Activated naive CD4-positive, alpha-beta T cell treated with anti-CD3 and anti-CD28 coated beads, Interleukin-2, amount 10 ng/mL, durations not matched to agents 7 days and 5 days (primary cell): ENCODE results near the gene LOXL4.
A peak's percentile ranks its signal among the peaks of the same experiment; 100 is the strongest.

Experiments used
- CTCF ChIA-PET: fragments of 350-600 bp; sonication (Branson Sonifier 250); formaldehyde crosslinking; loops from one replicate; lab custom pipeline; 2021; ENCODE audit warnings: antibody characterized with exemption; lab: Charles Lee
- DNase-seq: peaks from one replicate; pipeline ENCODE4 v3.0.0-alpha.2; 2020
- H3K27ac Mint-ChIP-seq: one replicate; pipeline ENCODE4 v1.8.0; 2021; ENCODE audit warnings: mild to moderate bottlenecking, moderate library complexity, mixed read lengths
- H3K27me3 Mint-ChIP-seq: one replicate; pipeline ENCODE4 v1.8.0; 2021; ENCODE audit warnings: mild to moderate bottlenecking, mixed read lengths
- H3K36me3 Mint-ChIP-seq: one replicate; pipeline ENCODE4 v1.8.0; 2021; ENCODE audit warnings: mixed read lengths
- H3K4me1 Mint-ChIP-seq: one replicate; pipeline ENCODE4 v1.8.0; 2021; ENCODE audit warnings: mixed read lengths
- H3K4me3 Mint-ChIP-seq: one replicate; pipeline ENCODE4 v1.8.0; 2021; ENCODE audit warnings: mild to moderate bottlenecking, moderate library complexity, mixed read lengths
- H3K9me3 Mint-ChIP-seq: one replicate; pipeline ENCODE4 v1.8.0; 2021; ENCODE audit warnings: mixed read lengths

Gene LOXL4

GRCh38 chr10:98267894-98268693 lies at the start of gene LOXL4:
TSS of gene LOXL4 (minus strand) at chr10:98268194. CDS start at chr10:98263019, 5,175 bp downstream.
- Mint-ChIP-seq H3K36me3 (no peaks in the 10 kb centered on the region), H3K27ac (no peak within 1 kb of the TSS), H3K4me1 (peaks cover 2% of the 10 kb centered on the region), H3K9me3 (no peaks in the 10 kb centered on the region), H3K4me3 (peak within 1 kb of the TSS; percentile 5), H3K27me3 (peaks cover 77% of the 10 kb centered on the region)
- CTCF ChIA-PET = interaction anchor here (0.8 to 1.1 kb wide), 2 partner anchors 227 to 232 kb away, joined by 3 read pairs; no protein-coding TSS in a partner anchor
- DNase-seq = no peak

GRCh38 chr10:98316661-98317060 lies 48.7 kb upstream of the LOXL4 start:
- no peak overlapping the region for H3K27ac Mint-ChIP-seq
- H3K9me3 Mint-ChIP-seq = no peaks in the 10 kb centered on the region
- peaks cover 37% of the 10 kb centered on the region for H3K27me3 Mint-ChIP-seq
- DNase-seq = no peak
- CTCF ChIA-PET = no interaction called here
- H3K36me3 Mint-ChIP-seq = no peaks in the 10 kb centered on the region
- no peak overlapping the region for H3K4me3 Mint-ChIP-seq
- no peaks in the 10 kb centered on the region for H3K4me1 Mint-ChIP-seq

- Mint-ChIP-seq H3K27me3 (peaks cover 42% of the 10 kb centered on the region), H3K4me1 (no peaks in the 10 kb centered on the region), H3K27ac (no peak overlapping the region), H3K36me3 (no peaks in the 10 kb centered on the region), H3K9me3 (no peaks in the 10 kb centered on the region), H3K4me3 (no peak overlapping the region)
- DNase-seq = no peak
- CTCF ChIA-PET = no interaction called here
Observed at GRCh38 chr10:98316170-98316569, 48.2 kb upstream of the LOXL4 start.

DNA sequence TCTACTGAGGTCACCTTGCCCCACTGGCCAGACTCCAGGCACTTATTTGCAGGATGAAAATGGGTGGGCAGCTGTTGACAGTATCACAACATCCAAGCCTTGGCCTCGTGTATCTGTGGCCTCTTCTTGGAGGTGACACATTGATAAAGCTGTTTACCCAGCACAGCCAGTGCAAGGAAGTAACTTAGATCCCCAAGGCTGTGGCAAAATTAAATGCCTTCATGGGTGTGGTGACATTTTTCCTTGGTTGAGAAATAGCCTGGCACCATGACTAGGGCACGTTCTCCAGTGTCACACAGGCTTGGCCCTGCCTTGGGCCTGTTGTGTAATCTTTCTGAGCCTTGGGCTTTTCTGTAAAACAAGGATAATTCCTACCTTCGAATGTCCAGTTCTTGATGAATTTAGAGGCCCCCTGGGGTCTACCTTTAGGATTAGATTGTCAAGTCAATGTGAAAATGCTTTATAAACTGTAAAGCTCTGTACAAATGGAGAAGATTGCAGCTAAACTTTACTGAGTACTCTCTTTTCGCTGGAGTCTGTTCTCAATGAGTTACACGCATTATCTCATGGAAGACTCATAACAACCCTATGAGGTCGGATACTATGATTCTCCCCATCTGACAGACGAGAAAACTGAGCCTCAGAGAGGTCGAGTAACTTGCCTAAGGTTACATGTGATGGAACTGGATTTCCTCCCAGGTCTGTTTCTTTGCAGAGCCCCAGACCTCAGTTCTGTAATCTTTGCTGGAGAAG lies 46.7 kb upstream of the LOXL4 start:
- Mint-ChIP-seq H3K27ac (no peak overlapping the region), H3K27me3 (peaks cover 51% of the 10 kb centered on the region), H3K4me3 (no peak overlapping the region), H3K4me1 (no peaks in the 10 kb centered on the region), H3K36me3 (no peaks in the 10 kb centered on the region), H3K9me3 (no peaks in the 10 kb centered on the region)
- DNase-seq = no peak
- CTCF ChIA-PET = interaction anchor here (2.1 kb wide), 1 partner anchor 144 kb away, joined by 6 read pairs; no protein-coding TSS in a partner anchor

GRCh38 chr10:98313598-98313997 lies 45.6 kb upstream of the LOXL4 start:
- CTCF ChIA-PET = interaction anchor here (2.1 kb wide), 1 partner anchor 143 kb away, joined by 6 read pairs; no protein-coding TSS in a partner anchor
- Mint-ChIP-seq H3K9me3 (no peaks in the 10 kb centered on the region), H3K36me3 (no peaks in the 10 kb centered on the region), H3K27me3 (peaks cover 61% of the 10 kb centered on the region), H3K4me1 (no peaks in the 10 kb centered on the region), H3K27ac (no peak overlapping the region), H3K4me3 (no peak overlapping the region)
- DNase-seq = no peak

GRCh38 chr10:98312822-98313221 lies 44.8 kb upstream of the LOXL4 start:
- Mint-ChIP-seq H3K4me3 (no peak overlapping the region), H3K27me3 (peaks cover 58% of the 10 kb centered on the region), H3K4me1 (no peaks in the 10 kb centered on the region), H3K36me3 (no peaks in the 10 kb centered on the region), H3K9me3 (no peaks in the 10 kb centered on the region), H3K27ac (no peak overlapping the region)
- DNase-seq = no peak
- CTCF ChIA-PET = interaction anchor here (2.1 kb wide), 1 partner anchor 142 kb away, joined by 6 read pairs; no protein-coding TSS in a partner anchor

GRCh38 chr10:98312349-98312748 lies 44.4 kb upstream of the LOXL4 start:
- H3K27ac Mint-ChIP-seq = no peak overlapping the region

GRCh38 chr10:98310701-98311100 lies 42.7 kb upstream of the LOXL4 start:
- H3K4me1 Mint-ChIP-seq = no peaks in the 10 kb centered on the region
- H3K27me3 Mint-ChIP-seq = peaks cover 51% of the 10 kb centered on the region
- DNase-seq = no peak
- CTCF ChIA-PET = no interaction called here
- H3K9me3 Mint-ChIP-seq = no peaks in the 10 kb centered on the region
- no peak overlapping the region for H3K27ac Mint-ChIP-seq
- no peaks in the 10 kb centered on the region for H3K36me3 Mint-ChIP-seq
- H3K4me3 Mint-ChIP-seq = no peak overlapping the region

More at GRCh38 chr10:98312349-98312748, 44.4 kb upstream of the LOXL4 start:
- H3K4me1 Mint-ChIP-seq = no peaks in the 10 kb centered on the region
- no peak for DNase-seq
- no peaks in the 10 kb centered on the region for H3K9me3 Mint-ChIP-seq
- CTCF ChIA-PET = interaction anchor here (2.1 kb wide), 1 partner anchor 142 kb away, joined by 6 read pairs; no protein-coding TSS in a partner anchor
- H3K27me3 Mint-ChIP-seq = peaks cover 54% of the 10 kb centered on the region
- no peak overlapping the region for H3K4me3 Mint-ChIP-seq
- no peaks in the 10 kb centered on the region for H3K36me3 Mint-ChIP-seq

DNA sequence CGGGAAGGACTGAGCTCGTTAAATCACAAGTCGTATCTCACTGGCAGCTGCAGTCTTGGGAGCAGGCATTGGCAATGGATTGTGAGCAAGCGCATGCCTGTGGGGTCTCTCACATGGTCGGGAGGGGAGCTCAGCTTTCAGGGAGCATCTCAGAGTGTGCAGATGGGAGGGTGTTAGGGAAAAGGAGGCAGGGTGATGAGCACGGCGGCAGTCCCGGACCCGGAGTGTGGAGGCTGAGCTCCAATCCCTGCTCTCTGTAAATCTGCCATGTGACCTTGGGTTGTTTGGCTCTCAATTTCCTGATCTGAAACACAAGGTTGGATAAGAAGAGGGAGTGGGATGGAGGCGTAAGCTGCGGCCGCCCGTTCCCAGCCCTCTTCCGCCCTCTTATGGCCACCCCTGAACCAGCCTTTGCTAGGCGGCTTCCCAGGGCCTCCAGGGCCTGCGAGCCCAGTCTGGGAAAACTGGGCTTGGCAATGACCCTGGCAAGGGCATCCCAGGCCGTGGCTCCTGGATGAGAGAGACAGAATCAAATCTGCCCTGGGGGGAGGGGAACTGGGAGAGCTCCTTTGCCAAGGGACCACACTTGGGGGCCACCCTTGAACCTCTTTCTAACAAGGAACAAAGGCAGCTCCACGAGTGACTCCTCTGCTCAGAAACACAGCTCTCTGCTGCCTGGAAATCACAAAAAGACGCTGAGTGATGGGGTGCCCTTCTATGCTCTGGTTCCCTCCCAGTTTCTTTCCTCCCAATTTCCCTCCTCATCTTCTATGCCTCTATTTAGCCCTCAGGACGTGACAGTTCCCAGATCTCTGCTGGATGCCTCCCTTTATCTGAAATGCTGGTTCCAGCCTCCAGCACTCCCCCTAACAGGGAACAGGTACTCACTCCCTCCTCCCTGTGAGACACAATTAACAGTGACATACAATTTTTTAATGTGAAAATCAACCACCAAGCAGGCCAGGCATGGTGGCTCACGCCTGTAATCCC lies 41.7 kb upstream of the LOXL4 start:
- CTCF ChIA-PET = interaction anchor here (0.5 to 2.1 kb wide), 4 partner anchors 139 to 395 kb away, joined by 3 to 33 read pairs (median 5); no protein-coding TSS in a partner anchor
- Mint-ChIP-seq H3K4me3 (no peak overlapping the region), H3K27ac (no peak overlapping the region), H3K36me3 (no peaks in the 10 kb centered on the region), H3K4me1 (no peaks in the 10 kb centered on the region), H3K27me3 (peaks cover 47% of the 10 kb centered on the region), H3K9me3 (no peaks in the 10 kb centered on the region)
- DNase-seq = peak; percentile 31

- no peak for DNase-seq
- H3K4me3 Mint-ChIP-seq = no peak overlapping the region
- H3K36me3 Mint-ChIP-seq = no peaks in the 10 kb centered on the region
- H3K27ac Mint-ChIP-seq = no peak overlapping the region
- no peaks in the 10 kb centered on the region for H3K9me3 Mint-ChIP-seq
- CTCF ChIA-PET = interaction anchor here (0.5 to 2.1 kb wide), 5 partner anchors 138 to 781 kb away, joined by 3 to 33 read pairs (median 4); no protein-coding TSS in a partner anchor
- no peaks in the 10 kb centered on the region for H3K4me1 Mint-ChIP-seq
- peaks cover 46% of the 10 kb centered on the region for H3K27me3 Mint-ChIP-seq
Observed at GRCh38 chr10:98308669-98309365, 40.8 kb upstream of the LOXL4 start.

DNA sequence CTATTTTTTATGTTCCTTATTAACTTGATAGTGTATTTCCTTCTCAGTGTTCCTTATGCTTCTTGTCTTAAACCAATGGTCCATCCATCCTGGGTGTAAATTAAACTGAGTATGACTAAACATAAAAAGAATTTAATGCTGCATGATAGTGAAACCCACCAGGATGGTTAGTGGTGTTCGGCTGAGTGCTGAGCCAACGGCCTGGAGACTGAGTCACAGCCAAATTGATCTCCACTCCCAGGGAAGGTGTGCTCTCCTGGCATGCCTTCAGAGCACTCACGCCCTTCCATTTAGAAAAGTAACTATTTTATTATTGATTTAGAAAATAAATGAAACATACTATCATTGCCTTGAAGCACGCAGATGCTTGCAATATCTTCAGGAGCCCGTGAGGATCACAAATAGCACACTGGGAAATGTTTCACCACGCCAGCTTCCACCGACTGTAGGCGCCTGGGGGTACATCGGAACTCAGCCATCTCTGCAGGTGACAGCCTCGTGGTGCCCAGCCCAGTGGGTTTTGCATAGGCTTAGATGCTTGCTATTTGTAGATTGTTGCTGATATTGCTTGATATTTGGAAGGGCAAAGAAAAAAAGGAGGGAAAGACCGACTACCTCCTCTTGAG lies 40.0 kb upstream of the LOXL4 start:
- no peaks in the 10 kb centered on the region for H3K9me3 Mint-ChIP-seq
- no peaks in the 10 kb centered on the region for H3K4me1 Mint-ChIP-seq
- no peak overlapping the region for H3K27ac Mint-ChIP-seq
- no peak overlapping the region for H3K4me3 Mint-ChIP-seq
- H3K36me3 Mint-ChIP-seq = no peaks in the 10 kb centered on the region
- DNase-seq = no peak
- CTCF ChIA-PET = interaction anchor here (0.6 kb wide), 1 partner anchor 782 kb away, joined by 3 read pairs; no protein-coding TSS in a partner anchor
- peaks cover 51% of the 10 kb centered on the region for H3K27me3 Mint-ChIP-seq

- H3K9me3 Mint-ChIP-seq = no peaks in the 10 kb centered on the region
- CTCF ChIA-PET = interaction anchor here (1.2 kb wide), 1 partner anchor 136 kb away, joined by 3 read pairs; no protein-coding TSS in a partner anchor
- H3K4me1 Mint-ChIP-seq = no peaks in the 10 kb centered on the region
- peaks cover 45% of the 10 kb centered on the region for H3K27me3 Mint-ChIP-seq
- H3K4me3 Mint-ChIP-seq = no peak overlapping the region
- DNase-seq = no peak
- H3K36me3 Mint-ChIP-seq = no peaks in the 10 kb centered on the region
- H3K27ac Mint-ChIP-seq = no peak overlapping the region
Observed at GRCh38 chr10:98306501-98306900, 38.5 kb upstream of the LOXL4 start.
